ENCODE results near the gene ZYG11B. TPM values are rescaled to one million over a fixed set of nuclear protein-coding genes. Genes with fewer than 3 reads are reported as not detected.

The ZYG11B gene
- total and polyA plus RNA-seq, 9 of the 15 experiments (the other 6 are each of a cell fraction or from before 2014, with no cell fraction given), result 4.9 to 22.2 (median 12.2) TPM

DNA sequence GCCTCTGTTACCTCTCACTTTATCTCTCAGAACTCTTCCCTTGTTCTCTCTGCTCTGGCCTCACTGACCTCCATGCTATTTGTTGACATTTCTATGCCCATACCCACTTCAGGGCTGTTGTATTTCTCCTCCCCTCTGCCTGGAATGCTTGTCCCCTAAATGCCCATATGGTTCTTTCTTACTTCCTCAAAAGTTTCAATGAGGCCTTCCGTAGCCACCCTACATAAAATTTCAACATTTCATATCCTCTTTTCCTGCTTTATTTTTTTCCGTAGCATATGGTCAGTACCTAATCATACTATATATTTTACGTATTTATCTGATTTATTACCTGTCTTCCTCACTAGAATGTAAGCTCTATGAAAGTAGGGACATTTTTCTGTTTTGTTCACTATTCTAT lies 69.2 kb downstream of the ZYG11B start:
- Histone ChIP-seq H3K9me3 (replicated peaks; ENCODE audit: control insufficient read depth, insufficient read depth, low read depth, low read length) (no peaks in the 10 kb centered on the region), H3K9ac (ENCODE audit: insufficient read depth in 1 of 2, low read depth in 2 of 2, low read length in 2 of 2) (no peak overlapping the region), H3K9me1 (ENCODE audit: control insufficient read depth, insufficient read depth, low read length) (no peaks in the 10 kb centered on the region), H3K36me3 (ENCODE audit: control insufficient read depth, insufficient read depth, low read length) (peaks cover 19% of the 10 kb centered on the region; the same call in 2 of the 3 replicates), H3K27me3 (ENCODE audit: control insufficient read depth in 2 of 2, insufficient read depth in 2 of 2, low read length in 2 of 2) (no peaks in the 10 kb centered on the region), H3K79me2 (ENCODE audit: control insufficient read depth, insufficient read depth, low read length) (no peaks in the 10 kb centered on the region), H3K4me3 (no peak overlapping the region), H4K20me1 (replicated peaks; ENCODE audit: control insufficient read depth, insufficient read depth, low read length) (no peaks in the 10 kb centered on the region), H2AFZ (ENCODE audit: low read depth, low read length) (no peak overlapping the region), H3K27ac (ENCODE audit: extremely low read depth, low read depth, low read length) (no peak overlapping the region), H3K4me2 (ENCODE audit: insufficient read depth, low read length) (no peak overlapping the region), H3K4me1 (replicated peaks in 1 of 2; ENCODE audit: control insufficient read depth in 2 of 2, insufficient read depth in 2 of 2, low read length in 2 of 2) (no peaks in the 10 kb centered on the region)
- ATAC-seq (no peak), DNase-seq (ENCODE audit: extremely low read depth in 1 of 4, low spot score in 3 of 4) (no peak), FAIRE-seq (no peak)
- intact Hi-C loops (cut with micrococcal nuclease) (no loop called here), in situ Hi-C loops (cut with MboI) (no loop called here)
- WGBS (ENCODE audit: insufficient coverage, low coverage, missing lambda C conversion rate), result 86% methylated on average over 3 of the region's 3 CpGs
- no TSS peak for BruUV-seq (replicated peaks)
- POLR2A ChIA-PET, result interaction anchor here (1.2 to 1.5 kb wide), 2 partner anchors 13 to 14 kb away, joined by 3 to 6 read pairs; no protein-coding TSS in a partner anchor
- TF ChIP-seq SREBF2 (CRISPR knock-in tag; IDR thresholded peaks at IDR 0.05) (no peak), ZEB2 (IDR thresholded peaks at IDR 0.05) (no peak), SP1 (CRISPR knock-in tag; IDR thresholded peaks at IDR 0.05) (no peak), ZNF436 (CRISPR knock-in tag; IDR thresholded peaks at IDR 0.05) (no peak), LARP7 (IDR thresholded peaks at IDR 0.05) (no peak), ZNF586 (CRISPR knock-in tag; conservative IDR thresholded peaks at IDR 0.05) (no peak)
- TF ChIP-seq, protein P1, sequence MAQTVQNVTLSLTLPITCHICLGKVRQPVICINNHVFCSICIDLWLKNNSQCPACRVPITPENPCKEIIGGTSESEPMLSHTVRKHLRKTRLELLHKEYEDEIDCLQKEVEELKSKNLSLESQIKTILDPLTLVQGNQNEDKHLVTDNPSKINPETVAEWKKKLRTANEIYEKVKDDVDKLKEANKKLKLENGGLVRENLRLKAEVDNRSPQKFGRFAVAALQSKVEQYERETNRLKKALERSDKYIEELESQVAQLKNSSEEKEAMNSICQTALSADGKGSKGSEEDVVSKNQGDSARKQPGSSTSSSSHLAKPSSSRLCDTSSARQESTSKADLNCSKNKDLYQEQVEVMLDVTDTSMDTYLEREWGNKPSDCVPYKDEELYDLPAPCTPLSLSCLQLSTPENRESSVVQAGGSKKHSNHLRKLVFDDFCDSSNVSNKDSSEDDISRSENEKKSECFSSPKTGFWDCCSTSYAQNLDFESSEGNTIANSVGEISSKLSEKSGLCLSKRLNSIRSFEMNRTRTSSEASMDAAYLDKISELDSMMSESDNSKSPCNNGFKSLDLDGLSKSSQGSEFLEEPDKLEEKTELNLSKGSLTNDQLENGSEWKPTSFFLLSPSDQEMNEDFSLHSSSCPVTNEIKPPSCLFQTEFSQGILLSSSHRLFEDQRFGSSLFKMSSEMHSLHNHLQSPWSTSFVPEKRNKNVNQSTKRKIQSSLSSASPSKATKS (CRISPR knock-in tag; IDR thresholded peaks at IDR 0.05), result no peak
- CTCF ChIA-PET (ENCODE audit: low intra/inter-chr PET ratio), result no interaction called here

All from K562 (cell line).